SU-DHL-6 (cell line): ENCODE results near the gene SLC39A11.

Experiments used
- H2AFZ ChIP-seq: fragments of 200-600 bp; sonication (generic); 2 replicates; pipeline ENCODE4 v1.6.1; 2014; ENCODE audit warnings: low read depth, mild to moderate bottlenecking, moderate library complexity, mixed read lengths, antibody characterized with exemption, low read length; ENCODE audit not compliant: severe bottlenecking
- H3F3A ChIP-seq: fragments of 200-600 bp; shearing (Covaris generic); 2 replicates; pipeline ENCODE4 v1.6.0; 2016; ENCODE audit warnings: antibody characterized with exemption, mild to moderate bottlenecking; ENCODE audit not compliant: insufficient read depth
- H3K27ac ChIP-seq: fragments of 200-600 bp; sonication (generic); 2 replicates; pipeline ENCODE4 v1.5.1; 2016; ENCODE audit warnings: low read depth, mild to moderate bottlenecking, low read length, moderate library complexity, mixed read lengths
- H3K27me3 ChIP-seq: fragments of 200-600 bp; sonication (generic), shearing (Covaris generic); 2 replicates; pipeline ENCODE4 v1.6.0; 2014; ENCODE audit warnings: mild to moderate bottlenecking, low read length
- H3K36me3 ChIP-seq: fragments of 200-600 bp; sonication (generic); 2 replicates; pipeline ENCODE4 v1.6.1; 2014; ENCODE audit warnings: mild to moderate bottlenecking, low read length, mixed read lengths
- H3K4me2 ChIP-seq: fragments of 300-600, 200-600 bp; shearing (Covaris generic), sonication (generic); 2 replicates; pipeline ENCODE4 v1.6.0; 2014; ENCODE audit warnings: low read length, low read depth, mild to moderate bottlenecking; ENCODE audit not compliant: poor library complexity, severe bottlenecking
- H3K4me3 ChIP-seq: fragments of 200-600 bp; sonication (generic); 2 replicates; pipeline ENCODE4 v1.5.1; 2014; ENCODE audit warnings: antibody characterized with exemption, low read length, mild to moderate bottlenecking, mixed read lengths; ENCODE audit not compliant: insufficient read depth, poor library complexity, severe bottlenecking
- H3K79me2 ChIP-seq: fragments of 200-600 bp; sonication (generic); 2 replicates; pipeline ENCODE4 v1.6.1; 2014; ENCODE audit warnings: mild to moderate bottlenecking, low read length, moderate library complexity; ENCODE audit not compliant: insufficient read depth
- H3K9ac ChIP-seq: fragments of 200-600 bp; sonication (generic); 2 replicates; pipeline ENCODE4 v1.7.0; 2014; ENCODE audit warnings: mild to moderate bottlenecking, low read length
- H3K9me2 ChIP-seq: fragments of 200-600 bp; sonication (generic); replicated peaks from 2 replicates; pipeline ENCODE4 v1.6.1; 2014; ENCODE audit warnings: low read length; ENCODE audit not compliant: insufficient read depth
- H3K9me3 ChIP-seq: fragments of 200-600 bp; sonication (generic); 2 replicates; pipeline ENCODE4 v1.6.1; 2014; ENCODE audit warnings: low read length, mixed read lengths; ENCODE audit not compliant: insufficient read depth
- H4K20me1 ChIP-seq: fragments of 200-600 bp; sonication (generic); 2 replicates; pipeline ENCODE4 v1.6.1; 2014; ENCODE audit warnings: low read depth, mild to moderate bottlenecking, antibody characterized with exemption, low read length, moderate library complexity, mixed read lengths
- EZH2phosphoT487 ChIP-seq: fragments of 200-600 bp; sonication (generic), shearing (Covaris generic); conservative IDR thresholded peaks from 2 replicates; pipeline ENCODE4 v1.6.1; 2018; ENCODE audit warnings: mild to moderate bottlenecking, antibody characterized with exemption, low read length, moderate library complexity, mixed read lengths
- TF ChIP-seq, protein P1 (sequence below): fragments of 200-600 bp; sonication (generic); IDR thresholded peaks from one replicate; pipeline ENCODE4 v1.5.1; 2017; ENCODE audit warnings: antibody characterized with exemption, mild to moderate bottlenecking, low read length, moderate library complexity; ENCODE audit not compliant: insufficient read depth, poor library complexity, severe bottlenecking

Gene SLC39A11

DNA sequence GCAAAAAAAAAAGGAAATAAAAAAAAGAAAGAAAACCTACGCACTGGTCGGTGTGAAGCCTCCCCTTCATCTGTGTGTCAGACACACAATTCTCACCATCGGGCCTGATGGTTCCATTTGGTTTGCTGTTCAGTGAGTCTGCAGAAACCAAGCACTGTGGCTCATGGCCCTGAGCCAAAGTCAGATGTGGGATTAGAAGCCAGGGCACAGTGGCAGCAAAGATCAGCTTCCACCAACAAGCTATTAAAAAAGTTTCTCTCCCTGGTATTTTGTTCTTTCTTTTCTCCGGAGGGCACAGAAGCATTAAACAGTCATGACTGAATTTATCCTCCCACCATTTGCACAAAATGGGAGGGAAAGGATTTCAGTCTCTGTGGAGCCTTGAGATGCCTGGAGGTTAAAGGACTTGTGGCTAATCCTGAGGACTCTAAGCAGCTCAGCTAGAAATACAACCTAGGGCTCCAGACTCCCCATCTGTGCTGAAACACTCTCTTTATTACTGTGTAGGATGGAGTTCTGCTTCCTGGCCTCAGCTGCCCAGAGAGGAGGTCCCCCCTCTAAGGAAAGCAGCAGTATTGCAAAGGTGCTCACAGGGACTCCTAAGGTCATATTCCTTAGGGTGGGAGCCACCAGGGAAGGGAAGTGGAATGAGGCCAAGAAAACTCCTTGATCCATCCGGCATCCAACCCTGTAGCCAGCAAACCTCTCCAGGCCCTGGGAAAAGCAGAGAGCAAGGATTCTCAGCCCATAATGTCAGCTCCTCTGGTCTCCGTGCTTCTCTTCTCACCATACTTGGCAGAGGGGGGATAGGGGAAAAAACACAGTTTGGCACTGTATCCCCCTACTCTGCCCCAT is 28.2 kb downstream of the SLC39A11 start:
- Histone ChIP-seq H3F3A (no peaks in the 10 kb centered on the region), H2AFZ (no peak overlapping the region), H3K9me3 (no peaks in the 10 kb centered on the region), H3K36me3 (no peaks in the 10 kb centered on the region), H4K20me1 (no peaks in the 10 kb centered on the region), H3K27ac (no peak overlapping the region), H3K9ac (no peak overlapping the region), H3K9me2 (no peaks in the 10 kb centered on the region), H3K79me2 (no peaks in the 10 kb centered on the region; the same call in 1 of the 2 replicates), H3K4me3 (no peak overlapping the region), H3K27me3 (no peaks in the 10 kb centered on the region), H3K4me2 (no peak overlapping the region)
- TF ChIP-seq EZH2phosphoT487: no peak
- TF ChIP-seq, protein P1, sequence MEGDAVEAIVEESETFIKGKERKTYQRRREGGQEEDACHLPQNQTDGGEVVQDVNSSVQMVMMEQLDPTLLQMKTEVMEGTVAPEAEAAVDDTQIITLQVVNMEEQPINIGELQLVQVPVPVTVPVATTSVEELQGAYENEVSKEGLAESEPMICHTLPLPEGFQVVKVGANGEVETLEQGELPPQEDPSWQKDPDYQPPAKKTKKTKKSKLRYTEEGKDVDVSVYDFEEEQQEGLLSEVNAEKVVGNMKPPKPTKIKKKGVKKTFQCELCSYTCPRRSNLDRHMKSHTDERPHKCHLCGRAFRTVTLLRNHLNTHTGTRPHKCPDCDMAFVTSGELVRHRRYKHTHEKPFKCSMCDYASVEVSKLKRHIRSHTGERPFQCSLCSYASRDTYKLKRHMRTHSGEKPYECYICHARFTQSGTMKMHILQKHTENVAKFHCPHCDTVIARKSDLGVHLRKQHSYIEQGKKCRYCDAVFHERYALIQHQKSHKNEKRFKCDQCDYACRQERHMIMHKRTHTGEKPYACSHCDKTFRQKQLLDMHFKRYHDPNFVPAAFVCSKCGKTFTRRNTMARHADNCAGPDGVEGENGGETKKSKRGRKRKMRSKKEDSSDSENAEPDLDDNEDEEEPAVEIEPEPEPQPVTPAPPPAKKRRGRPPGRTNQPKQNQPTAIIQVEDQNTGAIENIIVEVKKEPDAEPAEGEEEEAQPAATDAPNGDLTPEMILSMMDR: no peak

DNA sequence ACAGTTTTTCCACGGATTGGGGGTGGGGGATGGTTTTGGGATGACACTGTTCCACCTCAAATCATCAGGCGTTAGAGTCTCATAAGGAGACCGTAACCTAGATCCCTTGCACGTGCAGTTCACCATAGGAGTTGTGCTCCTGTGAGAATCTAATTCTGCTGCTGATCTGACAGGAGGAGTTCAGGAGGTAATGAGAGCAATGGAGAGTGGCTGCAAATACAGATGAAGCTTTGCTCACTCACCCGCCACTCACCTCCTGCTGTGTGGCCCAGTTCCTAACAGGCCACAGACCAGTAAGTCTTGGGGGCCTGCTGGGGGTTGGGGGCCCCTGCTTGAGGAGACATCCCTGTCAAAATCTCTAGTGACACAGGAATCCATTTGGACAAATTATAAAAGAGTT is 29.8 kb downstream of the SLC39A11 start:
- TF ChIP-seq EZH2phosphoT487: no peak
- TF ChIP-seq, protein P1: no peak

DNA sequence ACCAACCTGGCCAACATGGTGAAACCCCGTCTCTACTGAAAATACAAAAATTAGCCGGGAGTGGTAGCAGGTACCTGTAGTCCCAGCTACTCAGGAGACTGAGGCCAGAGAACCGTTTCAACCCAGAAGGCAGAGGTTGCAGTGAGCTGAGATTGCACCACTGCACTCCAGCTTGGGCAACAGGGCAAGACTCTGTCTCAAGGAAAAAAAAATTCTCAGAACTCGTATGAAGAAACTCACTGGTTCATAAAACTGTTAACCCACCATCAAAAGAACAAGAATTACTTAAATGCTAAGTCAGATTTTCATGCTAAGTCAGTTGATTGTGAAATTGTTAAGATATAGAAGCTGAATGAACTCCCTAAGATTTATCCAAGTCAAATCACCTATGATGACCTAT is 31.3 kb downstream of the SLC39A11 start:
- Histone ChIP-seq H2AFZ (no peak overlapping the region), H4K20me1 (no peaks in the 10 kb centered on the region), H3K4me2 (no peak overlapping the region), H3K79me2 (no peaks in the 10 kb centered on the region), H3K27me3 (no peaks in the 10 kb centered on the region), H3K9me3 (no peaks in the 10 kb centered on the region), H3K36me3 (no peaks in the 10 kb centered on the region), H3K9me2 (no peaks in the 10 kb centered on the region), H3F3A (no peaks in the 10 kb centered on the region), H3K27ac (no peak overlapping the region), H3K4me3 (no peak overlapping the region), H3K9ac (no peak overlapping the region)
- no peak for TF ChIP-seq EZH2phosphoT487
- TF ChIP-seq, protein P1: no peak

More for the DNA sequence above, 29.8 kb downstream of the SLC39A11 start:
- no peaks in the 10 kb centered on the region for H3K36me3 ChIP-seq
- no peaks in the 10 kb centered on the region; the same call in 1 of the 2 replicates for H3K79me2 ChIP-seq
- H3F3A ChIP-seq: no peaks in the 10 kb centered on the region
- no peak overlapping the region for H3K4me2 ChIP-seq
- no peaks in the 10 kb centered on the region for H3K27me3 ChIP-seq
- no peak overlapping the region for H2AFZ ChIP-seq
- H3K9me2 ChIP-seq: no peaks in the 10 kb centered on the region
- H3K9me3 ChIP-seq: no peaks in the 10 kb centered on the region
- H3K9ac ChIP-seq: no peak overlapping the region
- H3K4me3 ChIP-seq: no peak overlapping the region
- no peaks in the 10 kb centered on the region for H4K20me1 ChIP-seq
- H3K27ac ChIP-seq: no peak overlapping the region
